ENCODE results near the gene WHRN.

Gene WHRN

DNA sequence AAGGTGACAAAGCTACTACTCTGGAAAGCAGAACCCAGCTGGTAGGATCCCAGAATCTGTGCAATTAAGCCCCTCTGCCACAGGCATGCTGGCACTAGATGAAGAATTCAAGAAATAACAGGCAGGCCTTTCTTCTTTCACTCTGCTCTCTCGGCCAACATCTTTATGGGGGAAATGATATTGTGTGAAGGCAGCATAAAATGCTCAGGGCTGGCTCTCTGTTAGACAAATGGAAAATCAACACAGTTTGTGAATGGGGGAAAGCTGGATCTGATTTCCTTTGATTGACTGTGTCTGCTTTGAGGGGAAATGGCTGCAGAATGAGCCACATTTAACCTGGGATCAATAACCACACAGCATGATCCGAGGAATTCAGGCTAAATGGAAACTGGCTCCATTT is 88.4 kb downstream of the WHRN start:
- DNase-seq = no peak

DNA sequence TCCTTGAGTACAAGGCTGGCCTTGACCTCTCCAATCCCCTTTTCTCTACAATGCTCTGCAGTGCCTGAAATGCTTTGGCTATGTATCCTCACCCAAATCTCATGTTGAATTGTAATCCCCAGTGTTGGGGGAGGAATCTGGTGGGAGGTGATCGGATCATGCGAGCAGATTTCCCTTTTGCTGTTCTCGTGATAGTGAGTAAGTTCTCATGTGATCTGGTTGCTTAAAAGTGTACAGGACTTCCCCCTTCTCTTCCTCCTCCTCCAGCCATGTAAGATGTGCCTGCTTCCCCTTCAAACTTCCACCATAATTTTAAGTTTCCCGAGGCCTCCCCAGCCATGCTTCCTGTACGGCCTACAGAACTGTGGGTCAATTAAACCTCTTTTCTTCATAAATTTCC is 89.0 kb downstream of the WHRN start:
- DNase-seq = no peak

DNA sequence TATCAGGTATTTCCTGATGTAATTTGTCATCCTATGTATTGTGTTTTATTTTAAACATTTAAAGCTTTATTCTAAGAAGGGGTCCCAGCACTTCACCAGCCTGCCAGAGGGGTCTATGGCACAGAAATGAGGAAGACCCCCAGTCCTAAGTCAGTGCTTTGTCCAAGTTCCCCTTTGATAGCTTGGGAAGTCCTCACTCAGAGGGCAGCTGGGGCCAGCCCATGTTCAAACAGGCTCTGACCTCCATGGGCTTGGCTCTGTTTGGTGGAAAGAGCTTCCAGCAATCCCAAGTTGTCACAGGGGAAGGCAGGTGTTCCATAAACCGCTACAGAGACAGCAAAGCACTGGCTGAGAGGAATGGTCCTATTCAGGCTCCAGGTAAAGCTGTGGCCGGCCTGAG is 90.9 kb downstream of the WHRN start:
- DNase-seq = no peak

DNA sequence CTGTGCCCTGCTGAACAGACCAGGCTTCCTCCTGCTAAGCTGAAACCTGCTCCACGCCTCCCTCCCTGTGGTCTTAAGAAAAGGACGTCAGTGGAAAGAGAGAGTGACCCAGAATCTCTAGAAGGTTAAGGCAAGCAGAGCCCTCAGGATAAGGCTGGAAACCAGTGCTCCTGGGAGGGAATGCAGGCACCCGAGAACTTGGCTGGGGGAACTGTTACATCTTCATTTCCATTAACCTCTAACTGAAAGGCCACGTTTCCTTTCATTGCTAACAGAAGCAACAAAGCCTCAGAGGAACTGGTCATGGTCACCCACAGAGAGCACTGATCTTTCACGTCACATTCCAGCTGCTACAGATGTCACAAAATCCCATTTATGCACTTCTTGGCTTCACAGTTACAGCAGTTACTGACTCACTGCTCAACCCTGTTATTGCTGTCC is 91.4 kb downstream of the WHRN start:
- DNase-seq = peak; percentile 67

DNA sequence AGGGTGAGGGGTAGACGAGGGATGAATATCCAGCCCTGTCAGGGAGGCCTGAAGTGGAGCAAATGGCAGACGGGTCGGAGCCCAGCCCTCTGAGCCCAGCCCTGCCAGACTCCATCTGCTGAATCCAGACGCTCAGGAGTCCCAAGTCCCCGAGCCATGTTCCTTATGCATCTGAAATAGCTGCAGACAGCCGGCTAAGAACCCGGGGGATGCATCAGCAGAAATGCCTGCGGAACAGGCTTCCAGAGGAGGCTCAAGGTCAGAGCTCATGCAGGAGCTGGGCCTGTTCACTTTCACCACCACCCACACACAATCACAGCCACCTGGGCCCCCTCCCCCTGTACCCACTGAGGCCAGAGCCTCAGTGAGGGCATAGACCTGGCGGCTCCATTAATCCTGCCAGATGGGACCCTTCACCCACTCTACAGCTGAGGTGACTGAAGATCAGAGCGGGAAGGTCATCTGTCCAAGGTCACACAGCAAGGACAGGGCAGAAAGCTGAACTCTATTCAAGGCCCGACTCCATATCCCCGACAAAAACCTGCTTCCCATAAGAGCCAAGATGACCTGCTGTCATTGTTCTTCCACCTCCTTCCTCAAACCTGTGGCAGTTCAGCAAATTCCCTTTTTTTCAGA is 93.1 kb downstream of the WHRN start:
- DNase-seq = peak; percentile 27

DNA sequence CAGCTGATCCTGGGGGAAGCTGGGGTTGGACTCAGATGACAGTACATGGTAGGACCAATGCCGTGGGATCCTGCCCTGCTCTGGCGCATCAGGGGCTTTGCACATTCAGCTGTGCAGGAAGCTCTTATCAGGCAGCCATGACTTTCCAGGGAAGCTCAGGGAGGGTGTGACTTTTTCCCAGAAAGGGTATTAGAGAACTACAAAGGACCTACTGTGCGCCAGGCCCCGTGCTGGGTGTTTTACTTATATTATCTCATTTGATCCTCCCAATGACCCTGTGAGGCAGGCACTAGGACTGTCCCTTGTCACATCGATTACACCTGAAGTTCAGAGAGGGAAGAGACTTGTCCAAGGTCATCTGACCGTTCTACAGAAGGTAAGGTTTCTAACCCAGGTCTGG is 93.8 kb downstream of the WHRN start:
- DNase-seq = no peak

DNA sequence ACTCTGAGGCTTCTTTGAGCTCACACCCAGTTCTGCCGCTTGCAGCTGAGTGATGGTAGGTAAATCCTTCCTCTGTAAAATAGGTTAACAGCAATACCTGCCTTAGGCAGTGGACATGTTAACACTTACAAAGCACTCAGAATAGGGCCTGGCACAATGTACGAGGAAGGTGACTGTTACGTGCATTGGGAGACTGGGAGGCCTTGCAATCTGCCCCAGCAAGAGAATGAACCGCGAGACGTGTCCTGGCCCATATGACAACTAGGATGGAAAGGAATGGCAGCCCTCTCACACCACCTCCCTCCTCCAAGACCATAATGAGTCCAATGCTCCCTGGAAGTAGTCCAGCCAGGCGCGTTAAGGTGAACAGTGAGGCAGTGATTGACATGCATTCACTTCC is 94.4 kb downstream of the WHRN start:
- no peak for DNase-seq

DNA sequence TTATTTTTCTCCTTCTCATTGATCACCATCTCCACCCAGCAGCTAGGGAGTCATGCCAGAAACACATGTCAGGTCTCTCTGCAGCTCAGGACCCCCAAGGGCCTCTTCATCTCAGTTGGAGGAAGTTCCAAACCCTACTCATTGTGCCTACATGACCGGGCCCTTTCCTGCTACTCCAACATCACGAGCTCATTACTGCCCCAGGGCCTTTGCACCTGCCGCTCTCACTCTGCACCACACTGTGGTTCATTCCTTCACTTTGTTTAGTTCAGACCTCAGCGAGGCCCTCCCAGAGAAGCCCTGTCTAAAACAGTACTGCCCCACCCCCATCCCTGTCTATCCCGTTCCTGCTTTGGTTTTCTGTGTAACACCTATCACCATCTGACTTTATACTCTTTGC is 95.4 kb downstream of the WHRN start:
- no peak for DNase-seq

DNA sequence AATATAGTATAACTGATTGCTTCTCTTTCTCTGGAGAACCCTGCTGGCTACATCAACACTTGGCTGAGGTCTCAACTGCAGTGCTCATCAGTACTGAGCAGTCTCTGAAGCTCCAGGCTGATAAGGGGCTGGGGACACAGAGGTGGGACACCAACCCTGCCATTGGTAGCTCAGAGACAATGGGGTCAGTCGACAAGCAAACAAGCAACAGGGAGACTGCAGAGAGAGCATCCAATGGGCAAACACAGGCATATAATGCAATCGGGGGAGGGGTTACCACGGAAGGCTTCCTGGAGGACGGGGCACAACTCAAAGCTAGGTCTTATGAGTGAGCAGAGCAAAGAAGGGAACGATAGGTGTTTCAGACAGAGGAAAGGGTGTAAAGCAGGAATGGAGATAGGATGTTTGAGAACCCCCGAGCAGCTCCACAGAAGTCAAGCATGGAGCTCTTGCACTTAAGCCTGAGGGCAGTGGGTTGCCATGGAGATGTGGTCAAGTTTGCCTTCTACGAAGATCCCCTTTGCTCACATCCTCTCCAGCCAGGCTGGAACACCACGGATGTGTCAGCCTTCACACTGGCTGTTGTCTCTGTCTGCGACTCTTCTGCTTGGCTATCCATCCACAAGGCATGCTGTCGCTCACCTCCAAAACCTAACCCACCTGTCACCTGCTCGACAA is 96.0 kb downstream of the WHRN start:
- DNase-seq = peak; percentile 46

DNA sequence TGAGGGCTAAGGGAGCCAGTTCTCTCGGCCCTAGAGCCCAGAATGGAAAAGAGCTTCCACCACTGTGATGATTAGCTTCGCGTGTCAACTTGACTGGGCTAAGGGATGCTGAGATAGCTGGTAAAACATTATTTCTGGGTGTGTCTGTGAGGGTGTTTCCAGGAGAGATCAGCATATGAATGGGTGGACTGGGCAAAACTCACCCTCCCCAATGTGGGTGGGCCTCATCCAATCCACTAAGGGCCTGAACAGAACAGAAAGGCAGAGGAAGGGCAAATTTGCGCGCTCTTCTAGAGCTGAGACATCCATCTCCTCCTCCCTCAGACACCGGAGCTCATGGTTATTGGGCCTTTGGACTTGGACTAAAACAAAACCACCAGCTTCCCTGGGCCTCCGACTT is 96.6 kb downstream of the WHRN start:
- DNase-seq = no peak

DNA sequence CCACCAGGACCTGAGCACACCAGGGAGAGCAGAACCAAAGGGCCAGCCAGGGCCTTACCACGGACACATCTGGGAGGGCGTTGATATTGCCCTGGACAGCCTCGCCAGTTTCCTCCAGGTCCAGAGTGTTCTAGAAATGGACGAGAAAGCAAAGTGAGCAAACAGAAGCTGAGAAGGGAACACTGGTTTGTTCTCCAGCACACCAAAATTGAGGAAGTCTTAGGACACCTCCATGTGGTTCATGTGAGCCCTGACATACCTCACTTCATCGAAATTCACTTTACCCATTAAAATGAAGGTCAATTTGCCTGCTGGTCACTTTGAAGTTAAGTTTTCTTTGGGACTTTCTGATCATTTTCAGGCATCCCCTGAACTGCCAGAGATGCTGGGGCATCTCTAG is 97.4 kb downstream of the WHRN start:
- DNase-seq = no peak

DNA sequence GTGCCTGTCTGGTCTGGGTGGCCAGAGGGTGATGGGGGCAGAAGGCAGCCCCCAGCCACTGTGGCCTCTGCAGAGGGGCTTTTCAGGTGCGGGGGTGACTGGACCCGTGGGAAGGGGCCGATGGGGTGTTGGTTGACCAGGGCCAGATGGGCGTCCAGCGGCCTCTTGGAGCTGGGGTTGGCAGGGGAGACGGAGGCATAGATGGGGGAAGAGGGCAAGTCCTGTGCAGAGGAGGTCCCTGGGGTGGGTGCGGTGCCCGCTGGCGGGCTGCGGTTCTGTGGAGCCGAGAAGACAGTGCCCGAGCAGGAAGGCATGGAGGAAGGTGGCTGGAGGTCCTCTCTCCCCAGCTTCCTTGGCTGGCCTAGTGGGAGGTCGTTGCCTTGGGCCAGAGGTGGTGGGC is 98.8 kb downstream of the WHRN start:
- no peak for DNase-seq

DNA sequence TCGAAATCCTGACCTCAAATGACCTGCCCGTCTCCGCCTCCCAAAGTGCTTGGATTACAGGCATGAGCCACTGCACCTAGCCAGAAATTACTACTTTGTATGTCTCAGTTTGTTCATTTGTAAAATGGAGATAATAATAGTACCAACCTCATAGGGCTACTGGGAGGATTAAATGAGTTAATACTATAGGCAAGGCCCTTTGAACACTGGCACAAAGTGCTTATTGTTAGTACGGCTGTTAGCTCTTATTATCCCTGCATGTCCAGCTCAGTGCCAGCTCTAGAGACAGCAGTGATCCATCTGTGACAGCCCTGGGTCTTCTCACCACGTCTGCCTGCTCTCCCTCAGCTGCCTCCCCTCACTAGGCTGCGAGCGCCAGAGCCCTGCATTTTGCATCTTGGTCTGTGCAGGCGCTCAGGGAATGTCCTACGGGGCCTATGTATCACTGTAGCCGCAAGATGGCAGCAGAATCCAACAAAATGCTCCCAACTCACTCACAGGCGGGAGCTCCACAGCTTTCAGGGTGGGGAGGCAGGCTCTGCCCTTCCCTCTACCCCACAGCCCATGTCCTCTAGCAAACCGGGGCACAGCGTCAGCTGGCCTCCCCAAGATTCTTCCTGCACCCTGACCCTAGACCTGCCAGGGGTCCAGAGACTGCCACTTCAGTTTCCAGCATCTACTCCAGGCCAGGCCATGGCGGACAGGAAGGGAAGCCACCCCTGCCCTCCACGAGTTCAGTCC is 99.8 kb downstream of the WHRN start:
- DNase-seq = peak; percentile 73

DNA sequence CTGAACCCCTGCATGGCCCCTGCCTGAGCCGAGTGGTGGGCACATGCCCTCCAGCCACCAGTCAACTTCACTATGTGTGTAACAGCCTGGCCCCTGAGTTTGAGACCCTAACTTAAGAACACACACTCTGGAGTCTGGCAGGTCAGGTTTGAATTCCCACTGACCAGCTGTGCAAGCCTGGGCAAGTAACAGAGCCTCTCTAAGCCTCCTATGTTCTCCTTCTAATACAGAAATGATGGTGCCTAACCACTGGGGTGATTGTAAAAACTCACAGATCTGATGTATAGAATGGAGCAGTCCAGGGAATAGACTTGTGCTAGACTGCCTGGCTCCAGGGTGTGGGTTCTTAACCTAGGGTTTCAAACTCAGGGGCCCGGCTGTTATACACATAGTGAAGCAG is 100.7 kb downstream of the WHRN start:
- DNase-seq = no peak

DNA sequence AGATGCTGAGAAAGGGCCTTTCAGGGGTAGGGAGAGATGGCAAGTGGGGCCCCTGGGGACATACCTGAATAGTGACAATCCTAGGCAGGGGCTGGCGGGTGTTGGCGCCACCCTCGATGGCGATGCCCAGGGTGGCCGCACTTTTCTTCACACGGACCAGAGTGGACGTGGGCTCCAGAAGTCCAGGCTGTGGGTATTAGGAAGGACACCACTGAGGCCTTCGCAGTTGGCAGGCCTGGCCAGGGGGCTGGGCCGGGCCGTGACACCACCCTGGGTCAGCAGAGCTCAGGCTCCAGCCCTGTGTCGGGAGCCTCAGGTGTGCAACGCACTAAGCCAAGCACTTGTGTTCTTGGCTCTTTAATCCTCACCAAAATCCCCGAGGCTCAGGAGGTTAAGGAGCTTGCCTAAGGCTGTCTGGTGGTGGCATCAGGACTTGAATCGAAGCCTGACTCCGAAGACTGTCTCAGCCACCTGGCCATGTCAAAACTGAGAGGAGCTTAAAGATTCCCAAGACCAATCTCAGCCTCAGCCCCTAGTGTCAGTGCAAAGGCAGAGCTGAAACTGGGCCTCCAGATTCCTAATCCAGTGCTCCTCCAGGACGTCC is 102.0 kb downstream of the WHRN start:
- DNase-seq = no peak

DNA sequence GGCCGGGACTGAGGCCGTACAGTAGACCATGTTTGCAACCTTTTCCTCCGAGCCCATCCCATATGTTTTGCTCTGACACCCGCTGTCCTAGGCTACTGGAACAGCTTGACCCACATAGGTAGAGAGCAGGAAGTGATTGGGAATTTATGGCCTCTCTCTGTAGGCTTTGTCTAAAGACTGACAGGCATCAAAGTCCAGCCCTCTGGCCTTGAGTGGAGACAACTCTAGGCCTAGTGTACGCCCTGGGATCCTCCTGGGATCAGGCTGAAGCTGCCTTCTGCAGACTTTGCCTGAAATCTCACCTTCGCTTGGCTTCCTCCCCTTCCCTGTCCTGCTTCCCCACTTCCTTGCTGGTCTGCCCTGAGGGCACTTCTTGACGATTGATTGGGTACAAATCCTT is 103.9 kb downstream of the WHRN start:
- no peak for DNase-seq

DNA sequence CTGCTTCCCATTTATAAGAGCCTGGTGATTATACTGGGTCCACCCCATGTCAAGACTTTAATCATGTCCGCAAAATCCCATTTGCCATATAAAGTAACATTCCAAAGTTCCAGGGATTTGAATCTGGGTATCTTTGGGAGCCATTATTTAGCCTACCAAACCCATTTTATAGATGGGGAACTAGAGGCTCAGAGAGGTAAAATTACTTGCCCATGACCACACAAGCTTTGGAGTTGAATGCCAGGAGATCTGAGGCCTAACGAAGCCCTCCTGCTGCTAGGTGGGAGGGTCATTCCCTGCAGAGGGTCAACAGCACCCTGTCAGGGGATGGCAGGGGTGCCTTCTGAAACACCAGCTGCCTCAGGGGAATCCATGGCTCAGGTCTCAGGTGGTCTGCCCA is 104.5 kb downstream of the WHRN start:
- DNase-seq = no peak

DNA sequence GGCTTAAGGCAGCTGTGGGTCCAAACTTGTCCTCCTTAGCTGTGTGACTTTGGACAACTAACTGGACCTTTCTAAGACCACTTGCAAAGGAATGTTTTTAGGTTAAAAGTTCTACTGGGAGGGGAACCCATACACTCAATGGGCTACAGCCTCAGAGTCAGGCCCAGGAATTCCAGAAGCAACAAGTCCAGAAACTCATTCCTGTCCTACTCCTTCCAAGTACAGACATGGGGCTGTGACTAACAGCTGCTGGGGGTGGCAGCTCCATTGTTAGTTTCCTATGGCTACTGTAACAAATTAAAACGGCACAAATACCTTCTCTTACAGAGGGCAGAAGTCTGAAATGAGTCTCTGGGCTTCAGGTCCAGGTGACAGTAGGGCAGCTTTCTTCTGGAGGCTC is 105.1 kb downstream of the WHRN start:
- DNase-seq = no peak

DNA sequence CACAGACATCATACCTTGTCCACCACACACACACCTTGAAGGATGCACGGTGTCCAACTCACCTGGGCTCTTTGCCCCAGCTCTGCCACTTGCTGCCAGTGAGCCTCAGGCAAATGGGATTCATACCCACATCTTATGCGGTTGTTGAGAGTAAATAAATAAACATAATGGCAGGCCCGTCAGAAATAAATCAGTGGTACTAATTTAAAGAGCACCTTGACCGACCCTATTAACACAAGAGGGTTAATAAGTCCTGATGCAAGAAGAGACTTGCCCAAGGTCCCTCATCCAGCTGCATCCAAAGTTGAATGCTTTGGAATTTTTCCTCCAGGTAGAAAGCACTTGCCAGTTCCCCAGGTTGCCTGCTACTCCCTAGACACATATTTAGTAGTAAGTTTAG is 105.9 kb downstream of the WHRN start:
- no peak for DNase-seq

DNA sequence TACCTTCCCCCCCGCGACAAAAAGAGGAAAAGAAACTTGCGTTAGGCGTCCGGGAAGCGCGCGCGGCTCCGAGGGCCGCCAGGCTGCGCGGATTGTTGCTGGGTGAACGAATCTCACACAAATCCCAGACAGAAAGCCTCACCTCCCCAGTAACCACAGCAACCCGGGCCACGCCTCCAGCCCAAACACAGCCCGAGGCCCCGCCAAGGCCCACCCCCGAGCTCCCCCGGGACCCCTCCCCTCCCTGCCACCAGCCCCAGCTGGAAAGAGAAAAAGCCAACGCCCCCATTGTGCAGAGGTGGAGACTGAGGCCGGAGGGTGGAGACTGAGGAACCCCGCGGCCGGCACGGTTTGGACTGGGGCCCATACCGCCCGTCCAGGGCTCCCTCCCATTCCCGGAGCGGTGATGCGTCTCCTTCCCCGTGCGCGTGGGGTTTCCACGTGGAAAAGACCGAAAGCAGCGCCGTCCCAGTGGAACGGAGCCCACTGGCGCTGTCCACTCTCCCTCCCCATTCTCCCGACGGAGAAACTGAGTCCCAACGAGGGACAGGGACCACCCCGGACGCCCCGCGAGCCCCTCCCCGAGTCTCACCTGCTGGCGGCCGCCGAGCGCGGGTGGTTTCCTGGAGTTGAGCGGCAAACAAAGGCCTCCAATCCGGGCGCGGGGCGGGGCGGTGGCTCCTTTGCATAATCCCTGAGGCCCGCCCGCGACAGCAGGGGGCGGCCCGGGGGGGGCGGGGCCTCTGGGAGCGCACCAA is 107.2 kb downstream of the WHRN start:
- DNase-seq = peak; percentile 99

DNA sequence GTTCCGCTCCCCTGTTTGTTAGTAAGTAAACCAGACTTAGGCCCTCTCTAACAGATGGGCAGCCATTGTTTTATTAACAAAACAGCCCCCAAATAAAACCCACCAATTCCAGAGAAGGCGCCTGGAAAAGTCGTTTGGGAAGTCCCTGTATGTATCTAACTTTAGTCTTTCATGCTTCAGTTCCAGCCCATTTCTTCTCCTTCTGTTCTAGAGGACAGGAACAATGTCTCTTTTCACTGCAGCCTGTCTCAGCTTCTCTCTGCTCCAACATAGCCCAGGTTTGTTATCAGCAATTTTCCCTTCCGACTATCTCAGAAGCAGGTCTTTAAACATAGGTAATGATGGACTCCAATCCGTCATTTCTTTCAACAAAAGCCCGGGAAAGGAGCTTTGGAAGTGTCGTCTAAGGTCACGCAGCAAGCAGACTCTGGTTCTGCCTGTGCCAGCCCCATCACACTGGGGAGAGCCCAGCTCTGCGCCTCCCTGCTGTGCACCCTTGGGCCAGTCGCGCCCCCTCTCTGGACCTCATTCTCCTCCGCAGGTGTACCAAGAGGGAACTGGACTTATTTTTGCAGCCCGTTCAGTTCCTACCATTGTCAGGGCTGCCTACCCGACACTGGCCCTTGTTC is 107.9 kb downstream of the WHRN start:
- DNase-seq = peak; percentile 88

DNA sequence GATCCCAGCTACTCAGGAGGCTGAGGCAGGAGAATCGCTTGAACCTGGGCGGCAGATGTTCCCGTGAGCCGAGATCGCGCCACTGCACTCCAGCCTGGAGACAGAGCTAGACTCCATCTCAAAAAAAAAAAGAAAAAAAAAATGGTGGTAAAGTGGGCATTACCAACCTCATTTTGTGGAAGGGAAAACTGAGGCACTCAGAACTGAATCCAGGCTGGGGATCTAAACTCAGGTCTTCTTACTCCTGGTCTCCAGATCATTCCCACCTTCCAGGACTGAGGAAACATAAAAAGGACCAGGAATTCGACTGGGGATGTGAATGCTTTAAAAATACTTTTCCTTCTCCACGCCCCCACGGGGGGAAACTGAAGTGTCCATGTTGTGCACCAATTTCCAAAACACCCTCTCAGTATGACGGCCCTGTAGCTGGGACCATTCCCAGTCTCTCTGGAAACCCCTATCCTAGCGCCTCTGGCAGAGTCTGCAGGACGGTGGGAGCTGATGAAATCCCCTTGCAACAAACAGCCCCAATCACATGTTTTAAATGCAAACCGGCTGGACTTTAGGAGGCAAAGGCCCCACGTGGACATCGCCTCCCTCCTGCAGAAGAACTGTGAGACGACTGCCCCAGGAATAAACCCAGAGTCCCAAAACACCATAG is 108.6 kb downstream of the WHRN start:
- DNase-seq = peak; percentile 72
